ENCODE measurements around the gene LACTB.
A peak's percentile ranks its signal among the peaks of the same experiment; 100 is the strongest.

The LACTB gene

DNA sequence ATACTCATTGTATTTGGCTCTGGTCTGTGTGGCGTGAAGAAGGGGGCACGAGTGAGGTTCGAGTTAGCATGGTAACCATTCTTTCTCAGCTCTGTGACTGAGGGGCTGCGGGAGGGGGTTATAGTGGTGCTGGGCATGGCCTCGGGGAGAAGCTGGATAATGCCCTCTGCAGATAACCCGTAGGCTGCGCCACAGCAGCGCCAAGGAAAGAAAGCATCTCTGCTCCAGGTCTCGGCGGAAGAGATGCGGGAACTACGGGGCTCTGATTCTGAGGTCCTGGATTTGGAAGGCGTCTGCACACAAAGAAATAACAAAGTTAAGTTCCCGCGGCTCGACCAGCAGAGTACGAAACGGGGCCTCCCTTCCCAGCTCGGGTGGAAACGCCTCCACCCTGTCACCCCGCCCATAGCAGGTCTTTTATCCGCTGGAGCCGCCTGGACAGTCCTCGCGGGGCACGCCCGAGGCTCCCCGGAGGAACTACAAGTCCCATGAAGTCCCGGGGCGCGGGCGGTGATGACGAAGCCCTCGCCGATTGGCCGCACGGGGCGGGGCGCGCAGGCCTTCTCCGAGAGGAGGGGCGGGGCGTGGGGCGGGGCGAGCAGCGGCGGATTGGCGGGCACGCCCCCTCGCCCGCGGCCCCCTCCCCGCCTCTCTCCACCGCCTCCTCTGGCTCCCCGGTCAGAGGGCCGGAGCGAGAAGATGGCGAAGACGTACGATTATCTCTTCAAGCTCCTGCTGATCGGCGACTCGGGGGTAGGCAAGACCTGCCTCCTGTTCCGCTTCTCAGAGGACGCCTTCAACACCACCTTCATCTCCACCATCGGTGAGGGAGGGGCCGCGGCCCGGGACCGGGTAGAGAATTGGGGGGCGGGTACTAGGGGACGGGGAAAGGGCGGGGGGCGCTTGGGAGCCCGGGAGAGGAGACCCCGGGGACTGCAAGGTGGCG is 67.5 kb downstream of the LACTB start, which contains the start of gene RAB8B:
Gene RAB8B (plus strand): TSS at position 681 of the 946 bp plus-strand sequence. CDS start 19 bp downstream, at position 700.
- H3K4me3 ChIP-seq (ENCODE audit: low read depth, low read length) = peak within 1 kb of the TSS; percentile 84
- TF ChIP-seq, protein P1, sequence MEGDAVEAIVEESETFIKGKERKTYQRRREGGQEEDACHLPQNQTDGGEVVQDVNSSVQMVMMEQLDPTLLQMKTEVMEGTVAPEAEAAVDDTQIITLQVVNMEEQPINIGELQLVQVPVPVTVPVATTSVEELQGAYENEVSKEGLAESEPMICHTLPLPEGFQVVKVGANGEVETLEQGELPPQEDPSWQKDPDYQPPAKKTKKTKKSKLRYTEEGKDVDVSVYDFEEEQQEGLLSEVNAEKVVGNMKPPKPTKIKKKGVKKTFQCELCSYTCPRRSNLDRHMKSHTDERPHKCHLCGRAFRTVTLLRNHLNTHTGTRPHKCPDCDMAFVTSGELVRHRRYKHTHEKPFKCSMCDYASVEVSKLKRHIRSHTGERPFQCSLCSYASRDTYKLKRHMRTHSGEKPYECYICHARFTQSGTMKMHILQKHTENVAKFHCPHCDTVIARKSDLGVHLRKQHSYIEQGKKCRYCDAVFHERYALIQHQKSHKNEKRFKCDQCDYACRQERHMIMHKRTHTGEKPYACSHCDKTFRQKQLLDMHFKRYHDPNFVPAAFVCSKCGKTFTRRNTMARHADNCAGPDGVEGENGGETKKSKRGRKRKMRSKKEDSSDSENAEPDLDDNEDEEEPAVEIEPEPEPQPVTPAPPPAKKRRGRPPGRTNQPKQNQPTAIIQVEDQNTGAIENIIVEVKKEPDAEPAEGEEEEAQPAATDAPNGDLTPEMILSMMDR (IDR thresholded peaks at IDR 0.05; ENCODE audit: low read depth, low read length) = no peak

DNA sequence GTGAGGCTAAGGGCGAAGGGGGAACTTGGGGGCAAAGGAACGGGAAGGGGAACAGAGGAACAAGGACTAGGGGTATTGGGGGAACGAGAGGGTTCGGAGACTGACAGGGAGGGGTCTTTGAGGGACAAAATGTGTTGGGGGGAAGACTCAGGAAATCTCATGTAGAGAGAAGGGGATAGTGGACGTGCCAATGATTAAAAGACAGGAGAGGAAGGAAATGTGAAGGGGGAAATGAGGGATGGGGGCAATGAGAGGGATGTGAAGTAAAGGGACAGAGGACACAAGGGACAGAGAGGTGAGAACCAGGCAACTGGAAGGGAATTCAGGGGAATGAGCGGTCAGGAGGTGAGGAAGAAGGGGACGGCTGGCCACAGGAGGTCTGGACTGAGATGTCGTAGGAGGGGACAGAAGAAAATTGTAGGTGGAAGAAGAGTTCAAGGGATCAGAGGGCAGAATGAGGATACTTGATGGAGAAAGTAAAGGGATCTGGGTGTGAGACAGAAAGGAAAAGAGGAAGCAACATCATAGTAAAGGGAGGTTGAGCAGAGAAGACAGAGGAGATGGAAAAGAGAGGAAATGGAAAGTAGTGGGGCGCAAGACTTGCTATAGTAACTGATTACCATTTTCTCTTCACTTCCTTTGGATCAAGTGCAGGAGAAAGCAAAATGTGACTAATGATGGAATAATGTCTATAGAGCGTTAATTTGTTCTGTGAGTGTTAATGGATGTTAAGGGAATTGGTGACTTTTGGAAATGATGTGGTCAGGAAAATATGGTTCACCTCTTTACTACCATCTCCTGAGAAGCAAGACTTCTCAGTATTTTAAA is 68.5 kb downstream of the LACTB start:
- peak overlapping the region; percentile 84 for H3K4me3 ChIP-seq (ENCODE audit: low read depth, low read length)
- TF ChIP-seq, protein P1 (IDR thresholded peaks at IDR 0.05; ENCODE audit: low read depth, low read length) = no peak

DNA sequence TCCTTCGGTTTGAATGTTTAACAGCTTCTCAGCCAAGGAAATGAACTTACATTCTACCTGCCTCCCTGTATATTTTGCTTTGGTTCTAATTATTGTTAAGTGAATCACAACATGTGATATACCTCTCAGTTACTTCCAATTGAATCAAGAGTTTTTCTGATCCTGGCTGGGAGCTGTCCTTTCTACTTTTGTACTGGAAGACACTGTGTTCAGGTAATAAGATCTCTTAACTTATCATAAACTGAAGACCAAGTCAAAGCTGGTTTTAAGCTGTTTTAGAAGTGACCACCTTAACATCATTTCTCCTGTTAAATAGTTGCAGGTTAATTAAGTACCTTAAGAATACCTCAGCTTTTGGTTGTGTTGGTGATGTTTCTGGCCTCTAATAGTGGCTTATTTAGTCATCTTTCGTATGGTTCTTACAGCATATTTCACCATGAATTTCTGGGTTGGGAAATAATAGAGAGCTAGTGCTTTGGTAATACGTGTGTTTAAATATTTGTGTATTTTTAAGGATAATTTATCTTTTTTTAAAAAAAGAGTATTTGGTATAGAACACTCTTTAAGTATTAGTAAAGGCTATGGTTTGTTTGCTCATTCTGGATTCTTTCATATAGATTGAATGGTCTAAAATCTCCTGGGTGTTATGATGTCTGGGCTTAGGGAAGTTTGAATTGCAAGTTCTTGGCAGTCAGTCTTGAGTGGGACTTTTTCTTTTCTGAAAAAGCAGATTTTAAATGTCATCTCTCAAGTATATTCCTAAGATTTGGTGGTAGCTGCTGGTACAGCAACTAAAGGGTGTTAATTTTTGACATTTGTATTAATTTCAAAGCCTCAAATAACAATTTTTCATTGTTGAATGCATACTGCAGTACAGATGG is 69.3 kb downstream of the LACTB start:
- TF ChIP-seq, protein P1 (IDR thresholded peaks at IDR 0.05; ENCODE audit: low read depth, low read length) = no peak

More for the DNA sequence above, 69.3 kb downstream of the LACTB start:
- peak overlapping the region; percentile 84 for H3K4me3 ChIP-seq (ENCODE audit: low read depth, low read length)

Data from WI38 (cell line).